HEK293T (cell line): ENCODE results near the gene KCNG2.

Experiments used
- CTCF ChIA-PET: fragments of 350-600 bp; formaldehyde crosslinking; extraction: SDS; loops from one replicate; lab custom pipeline; 2021; ENCODE audit warnings: antibody characterized with exemption, inconsistent platforms; lab: Yijun Ruan, JAX
- POLR2A ChIA-PET: fragments of 350-600 bp; formaldehyde crosslinking; extraction: SDS; loops from one replicate; lab custom pipeline; 2020; ENCODE audit warnings: antibody characterized with exemption, inconsistent platforms; lab: Yijun Ruan, JAX
- DNase-seq: peaks from one replicate; pipeline ENCODE4 v3.0.0; 2012; ENCODE audit warnings: mixed read lengths; ENCODE audit errors: extremely low spot score
- ARNT ChIP-seq: fragments of 450-650 bp; IDR thresholded peaks from 2 replicates; pipeline ENCODE4 v1.6.1; 2017; ENCODE audit warnings: mild to moderate bottlenecking
- BHLHE40 ChIP-seq: fragments of 450-650 bp; IDR thresholded peaks from 2 replicates; pipeline ENCODE4 v1.6.1; 2016; ENCODE audit warnings: mild to moderate bottlenecking, moderate library complexity, borderline replicate concordance
- CTBP1 ChIP-seq: fragments of 450-650 bp; IDR thresholded peaks from 2 replicates; pipeline ENCODE4 v1.6.1; 2016; ENCODE audit warnings: borderline replicate concordance
- ELF4 ChIP-seq: fragments of 450-650 bp; IDR thresholded peaks from 2 replicates; pipeline ENCODE4 v1.6.1; 2017; ENCODE audit warnings: antibody characterized with exemption
- FOXA1 ChIP-seq: fragments of 450-650 bp; IDR thresholded peaks from 2 replicates; pipeline ENCODE4 v1.6.1; 2016; ENCODE audit warnings: mild to moderate bottlenecking
- FOXK2 ChIP-seq: fragments of 450-650 bp; IDR thresholded peaks from 2 replicates; pipeline ENCODE4 v1.6.1; 2016; ENCODE audit warnings: mild to moderate bottlenecking
- FOXM1 ChIP-seq: fragments of 450-650 bp; IDR thresholded peaks from 2 replicates; pipeline ENCODE4 v1.6.1; 2017; ENCODE audit warnings: mild to moderate bottlenecking, borderline replicate concordance
- HDGF ChIP-seq: fragments of 450-650 bp; IDR thresholded peaks from 2 replicates; pipeline ENCODE4 v1.6.1; 2017; ENCODE audit warnings: antibody characterized with exemption, borderline replicate concordance
- L3MBTL2 ChIP-seq: fragments of 450-650 bp; conservative IDR thresholded peaks from 2 replicates; pipeline ENCODE4 v1.6.1; 2016; ENCODE audit warnings: mild to moderate bottlenecking
- LEF1 ChIP-seq: fragments of 450-650 bp; IDR thresholded peaks from 2 replicates; pipeline ENCODE4 v1.6.1; 2017; ENCODE audit warnings: mild to moderate bottlenecking, borderline replicate concordance
- NFRKB ChIP-seq: fragments of 450-650 bp; IDR thresholded peaks from 2 replicates; pipeline ENCODE4 v1.6.1; 2016; ENCODE audit warnings: mild to moderate bottlenecking, moderate library complexity
- PKNOX1 ChIP-seq: fragments of 450-650 bp; IDR thresholded peaks from 2 replicates; pipeline ENCODE4 v1.6.1; 2016
- SP1 ChIP-seq: fragments of 450-650 bp; IDR thresholded peaks from 2 replicates; pipeline ENCODE4 v1.6.1; 2017
- SUZ12 ChIP-seq: fragments of 450-650 bp; IDR thresholded peaks from 2 replicates; pipeline ENCODE4 v1.6.1; 2016; ENCODE audit warnings: mild to moderate bottlenecking
- TARDBP ChIP-seq: fragments of 450-650 bp; IDR thresholded peaks from 2 replicates; pipeline ENCODE4 v1.6.1; 2016
- ZNF384 ChIP-seq: fragments of 450-650 bp; IDR thresholded peaks from 2 replicates; pipeline ENCODE4 v1.6.1; 2016

KCNG2 gene

GRCh38 chr18:79901665-79902064 lies 103.9 kb downstream of the KCNG2 start:
- TF ChIP-seq CTBP1 (no peak), PKNOX1 (no peak)
- no peak for DNase-seq
- CTCF ChIA-PET, result no interaction called here
- POLR2A ChIA-PET, result no interaction called here

- no peak for DNase-seq
- no peak for TF ChIP-seq FOXM1
- no peak for TF ChIP-seq FOXA1
- TF ChIP-seq FOXK2, result no peak
- no peak for TF ChIP-seq ZNF384
- no peak for TF ChIP-seq CTBP1
- TF ChIP-seq BHLHE40, result no peak
- no peak for TF ChIP-seq SUZ12
- TF ChIP-seq LEF1, result no peak
- no peak for TF ChIP-seq ELF4
- ChIA-PET CTCF (no interaction called here), POLR2A (no interaction called here)
Observed at GRCh38 chr18:79902075-79902474, 104.3 kb downstream of the KCNG2 start.

- CTCF ChIA-PET, result no interaction called here
- DNase-seq, result no peak
- TF ChIP-seq FOXM1 (no peak), L3MBTL2 (no peak), ELF4 (no peak), FOXA1 (no peak), FOXK2 (no peak), NFRKB (no peak), BHLHE40 (no peak), SUZ12 (no peak), ARNT (no peak), TARDBP (no peak), ZNF384 (no peak), PKNOX1 (no peak), CTBP1 (no peak)
- POLR2A ChIA-PET, result no interaction called here
Observed at GRCh38 chr18:79902640-79903039, 104.9 kb downstream of the KCNG2 start.

GRCh38 chr18:79903071-79903635 lies 105.4 kb downstream of the KCNG2 start:
- CTCF ChIA-PET, result no interaction called here
- no peak for TF ChIP-seq NFRKB
- DNase-seq, result no peak

GRCh38 chr18:79903787-79904356 lies 106.1 kb downstream of the KCNG2 start:
- POLR2A ChIA-PET, result no interaction called here
- CTCF ChIA-PET, result no interaction called here
- no peak for TF ChIP-seq FOXK2
- TF ChIP-seq FOXM1, result no peak
- TF ChIP-seq PKNOX1, result no peak
- TF ChIP-seq CTBP1, result no peak
- TF ChIP-seq TARDBP, result no peak
- TF ChIP-seq SP1, result no peak
- no peak for TF ChIP-seq ZNF384
- TF ChIP-seq ELF4, result no peak
- TF ChIP-seq L3MBTL2, result no peak
- TF ChIP-seq HDGF, result no peak
- TF ChIP-seq NFRKB, result no peak
- TF ChIP-seq LEF1, result no peak
- TF ChIP-seq SUZ12, result no peak
- no peak for TF ChIP-seq ARNT
- no peak for TF ChIP-seq FOXA1
- TF ChIP-seq BHLHE40, result no peak
- no peak for DNase-seq

More at GRCh38 chr18:79903071-79903635, 105.4 kb downstream of the KCNG2 start:
- POLR2A ChIA-PET, result no interaction called here

GRCh38 chr18:79904357-79905147 lies 106.8 kb downstream of the KCNG2 start:
- POLR2A ChIA-PET, result no interaction called here
- no peak for DNase-seq
- TF ChIP-seq HDGF (no peak), FOXM1 (no peak), SP1 (no peak), LEF1 (no peak), ARNT (no peak), PKNOX1 (no peak), ELF4 (no peak), FOXA1 (no peak), NFRKB (no peak), ZNF384 (no peak), L3MBTL2 (no peak), BHLHE40 (no peak), FOXK2 (no peak), TARDBP (no peak), CTBP1 (no peak), SUZ12 (no peak)
- CTCF ChIA-PET, result no interaction called here
